GM18498 (cell line): ENCODE results near the gene TMEM37.

Source experiments
- ATAC-seq: cut with Tn5 transposase; IDR thresholded peaks from one replicate; pipeline ENCODE4 v1.9.1; 2021; ENCODE audit warnings: mild to moderate bottlenecking, moderate library complexity; ENCODE audit not compliant: unreplicated experiment

Gene TMEM37

GRCh38 chr2:119417908-119418307, 13.7 kb upstream of the TMEM37 start:
- ATAC-seq = no peak

DNA sequence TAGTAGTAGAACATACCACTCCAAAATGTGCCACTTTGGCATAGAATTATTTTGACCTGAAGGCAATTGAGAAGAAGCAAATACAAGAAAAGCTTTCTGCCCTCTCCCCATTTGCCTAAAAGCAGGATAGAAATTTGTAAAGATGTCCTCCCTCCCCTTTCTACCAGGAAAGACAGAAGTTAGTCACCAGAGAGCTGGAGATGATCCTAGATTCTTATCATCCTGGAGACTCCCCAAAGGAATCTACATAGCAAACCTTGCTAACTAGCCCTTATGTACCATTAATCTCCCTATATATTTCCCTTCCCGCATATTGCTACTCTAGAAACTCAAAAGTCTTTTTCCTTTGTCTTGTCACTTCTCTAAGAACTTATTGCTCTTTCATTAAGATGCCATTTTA, 12.6 kb upstream of the TMEM37 start:
- ATAC-seq = no peak

DNA sequence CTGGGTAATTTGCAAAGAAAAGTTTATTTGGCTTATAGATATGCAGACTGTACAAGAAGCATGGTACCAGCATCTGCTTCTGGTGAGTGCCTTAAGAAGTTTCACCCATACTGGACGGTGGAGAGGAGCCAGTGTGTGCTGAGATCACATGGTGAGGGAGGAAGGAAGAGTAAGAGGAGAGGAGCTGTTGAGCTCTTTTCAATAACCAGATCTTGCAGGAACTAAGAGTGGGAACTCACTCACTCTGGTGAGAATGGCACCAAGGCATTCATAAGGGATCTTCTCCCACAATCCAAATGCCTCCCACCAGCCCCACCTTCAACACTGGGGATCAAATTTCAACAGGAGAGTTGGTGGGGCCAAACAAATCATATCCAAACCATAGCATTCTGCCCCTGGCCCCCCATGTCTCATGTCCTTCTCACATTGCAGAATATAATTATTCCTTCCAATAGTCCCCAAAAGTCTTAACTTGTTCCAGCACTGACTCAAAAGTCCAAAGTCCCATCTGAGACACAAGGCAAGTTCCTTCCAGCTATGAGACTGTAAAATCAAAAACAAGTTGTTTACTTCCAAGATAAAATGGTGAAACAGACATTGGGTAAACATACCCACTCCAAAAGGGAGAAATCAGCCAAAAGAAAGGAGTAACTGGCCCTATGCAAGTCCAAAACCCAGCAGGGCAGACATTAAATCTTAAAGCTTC, 11.7 kb upstream of the TMEM37 start:
- ATAC-seq = no peak

DNA sequence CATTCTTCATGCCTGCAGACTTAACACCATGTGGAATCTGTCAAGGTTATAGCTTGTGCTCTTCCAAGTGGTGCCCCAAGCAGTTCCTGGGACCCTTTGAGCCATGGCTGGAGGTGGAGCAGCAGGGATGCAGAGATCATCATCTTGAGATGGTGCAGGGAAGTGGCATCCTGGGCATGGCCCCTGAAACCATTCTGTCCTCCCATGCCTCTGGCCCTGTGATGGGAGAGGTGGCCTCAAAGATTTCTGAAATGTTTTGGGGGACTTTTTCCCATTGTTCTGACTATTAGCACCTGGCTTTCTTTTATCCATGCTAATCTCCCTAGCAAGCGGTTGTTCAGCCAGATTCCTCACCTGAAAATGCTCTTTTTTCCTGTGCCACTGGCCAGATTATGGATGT, 10.3 kb upstream of the TMEM37 start:
- no peak for ATAC-seq

GRCh38 chr2:119421741-119422140, 9.9 kb upstream of the TMEM37 start:
- ATAC-seq = no peak

DNA sequence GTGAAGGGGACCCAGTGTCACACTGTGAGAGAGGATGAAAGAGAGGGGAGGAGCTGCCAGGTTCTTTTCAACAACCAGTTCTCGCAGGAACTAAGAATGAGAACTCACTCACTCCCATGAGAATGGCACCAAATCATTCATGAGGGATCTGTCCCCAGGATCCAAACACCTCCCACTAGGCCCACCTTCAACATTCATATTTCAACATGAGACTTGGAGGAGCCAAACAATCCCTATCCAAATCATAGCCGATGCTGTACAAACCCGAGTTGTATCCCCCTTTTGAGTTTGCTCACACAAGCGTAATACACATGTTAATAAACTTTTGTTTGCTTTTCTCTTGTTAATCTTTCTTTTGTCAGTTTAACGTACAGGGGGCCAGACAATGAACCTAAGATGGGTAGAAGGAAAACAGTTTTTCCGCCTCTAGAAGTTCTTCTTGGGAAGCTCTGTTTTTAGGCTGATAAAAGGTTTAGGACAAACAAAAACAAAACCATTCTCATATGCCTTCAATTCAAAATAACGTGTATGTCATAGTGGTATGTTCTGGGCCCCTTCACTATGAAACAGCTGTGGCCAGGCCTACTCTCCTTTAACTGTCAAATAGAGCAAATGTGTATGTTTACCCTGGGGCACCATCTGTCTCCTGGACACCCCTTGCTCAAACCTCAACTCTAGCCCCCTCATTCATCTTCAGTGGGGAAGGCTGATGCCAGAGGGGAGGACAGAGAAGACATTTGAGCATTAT, 9.1 kb upstream of the TMEM37 start:
- ATAC-seq = no peak

- no peak for ATAC-seq
Observed at GRCh38 chr2:119423108-119423444, 8.6 kb upstream of the TMEM37 start.

DNA sequence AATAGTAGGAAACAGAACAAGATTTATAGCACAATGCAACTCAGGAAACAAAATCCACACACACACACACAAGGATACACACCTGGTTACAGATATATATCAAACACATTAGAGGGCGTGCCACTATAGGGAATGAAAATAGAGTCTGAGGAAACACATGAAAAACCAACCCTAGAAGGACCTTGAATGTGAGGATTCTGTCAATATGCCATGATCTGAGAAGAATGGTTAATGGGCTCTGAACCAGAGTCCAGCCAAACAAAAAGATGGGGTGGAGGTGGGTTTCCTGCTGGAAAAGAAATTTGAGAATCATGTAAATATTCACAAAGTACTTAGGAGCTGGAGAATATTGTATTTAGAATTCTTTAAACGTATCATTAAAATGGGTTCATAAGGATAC, 7.8 kb upstream of the TMEM37 start:
- no peak for ATAC-seq

DNA sequence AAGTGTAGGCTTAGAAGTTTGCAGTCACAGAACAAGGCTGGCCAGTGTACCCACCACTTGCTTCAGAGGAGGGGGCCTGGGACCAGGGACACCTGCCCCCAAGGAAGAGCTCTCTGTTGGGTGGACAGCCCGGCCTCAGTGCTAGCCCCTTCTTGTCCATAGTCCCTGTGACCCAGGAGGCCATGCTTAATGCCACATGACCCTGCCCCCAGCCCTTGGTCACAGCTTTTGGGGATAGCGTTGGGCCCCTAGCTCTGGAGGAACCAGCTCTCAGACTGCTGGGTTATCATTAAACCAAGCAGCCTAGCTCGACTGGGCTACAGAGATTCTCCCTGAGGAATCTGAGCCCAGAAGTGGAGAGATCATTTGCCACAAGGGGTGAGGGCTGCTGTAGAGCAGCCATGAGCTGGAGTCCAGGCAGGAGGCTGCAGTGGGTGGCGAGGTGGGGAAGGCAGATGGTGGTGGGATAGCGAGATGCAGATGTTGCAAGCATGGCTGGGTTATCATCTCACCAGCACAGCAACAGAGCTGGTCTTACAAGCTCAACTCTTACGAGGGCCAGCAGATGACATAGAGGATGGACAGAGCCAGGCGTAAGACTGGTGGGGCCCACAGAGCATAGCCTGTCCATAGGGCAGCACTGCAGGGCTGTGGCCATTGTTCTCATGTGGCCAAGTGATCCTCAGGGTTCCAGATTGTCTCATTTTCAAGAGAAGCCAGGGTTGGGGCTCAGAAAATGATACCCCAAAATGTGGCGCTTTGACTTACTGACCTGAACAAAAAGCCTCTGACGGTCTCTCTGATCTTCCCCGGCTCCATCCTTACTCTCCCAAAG, 7.2 kb upstream of the TMEM37 start:
- no peak for ATAC-seq

GRCh38 chr2:119425119-119425405, 6.6 kb upstream of the TMEM37 start:
- no peak for ATAC-seq

DNA sequence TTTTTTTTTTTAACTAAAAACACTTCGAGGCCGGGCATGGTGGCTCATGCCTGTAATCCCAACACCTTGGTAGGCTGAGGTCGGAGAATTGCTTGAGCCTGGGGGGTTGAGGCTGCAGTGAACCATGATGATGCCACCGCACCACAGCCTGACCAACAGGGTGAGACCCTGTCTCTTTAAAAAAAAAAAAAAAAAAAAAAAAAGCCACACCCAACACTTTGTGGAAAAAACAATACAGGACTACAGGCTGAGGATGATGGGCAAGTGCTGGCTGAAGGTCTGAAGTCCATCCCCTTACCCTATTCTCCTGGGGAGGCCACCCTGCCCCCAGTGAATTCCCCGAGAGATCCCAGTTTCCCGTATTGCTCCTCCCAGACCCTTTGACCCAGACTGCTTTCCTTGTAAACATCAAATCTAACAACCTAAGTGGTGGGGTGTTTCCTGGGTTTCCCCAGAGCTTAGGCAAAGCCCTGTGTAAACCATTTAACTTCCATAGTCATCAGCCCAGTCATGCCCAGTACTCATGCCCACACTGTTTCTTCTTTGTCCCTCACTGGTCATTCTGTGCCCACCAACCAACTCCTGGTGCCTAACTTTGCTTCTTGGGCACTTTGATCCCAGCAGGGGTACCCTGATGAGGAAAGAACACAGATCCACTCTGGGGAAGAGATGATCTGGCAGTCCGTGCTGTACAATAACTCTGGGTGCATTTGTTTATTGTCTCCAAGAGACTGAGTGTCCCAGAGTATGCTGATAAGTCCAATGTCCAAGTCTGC, 5.8 kb upstream of the TMEM37 start:
- no peak for ATAC-seq

GRCh38 chr2:119426396-119426675, 5.3 kb upstream of the TMEM37 start:
- ATAC-seq = no peak

GRCh38 chr2:119426801-119427395, 4.8 kb upstream of the TMEM37 start:
- ATAC-seq = no peak

- ATAC-seq = no peak
Observed at GRCh38 chr2:119427756-119428155, 3.9 kb upstream of the TMEM37 start.

- no peak for ATAC-seq
Observed at GRCh38 chr2:119428488-119429224, 3.0 kb upstream of the TMEM37 start.

DNA sequence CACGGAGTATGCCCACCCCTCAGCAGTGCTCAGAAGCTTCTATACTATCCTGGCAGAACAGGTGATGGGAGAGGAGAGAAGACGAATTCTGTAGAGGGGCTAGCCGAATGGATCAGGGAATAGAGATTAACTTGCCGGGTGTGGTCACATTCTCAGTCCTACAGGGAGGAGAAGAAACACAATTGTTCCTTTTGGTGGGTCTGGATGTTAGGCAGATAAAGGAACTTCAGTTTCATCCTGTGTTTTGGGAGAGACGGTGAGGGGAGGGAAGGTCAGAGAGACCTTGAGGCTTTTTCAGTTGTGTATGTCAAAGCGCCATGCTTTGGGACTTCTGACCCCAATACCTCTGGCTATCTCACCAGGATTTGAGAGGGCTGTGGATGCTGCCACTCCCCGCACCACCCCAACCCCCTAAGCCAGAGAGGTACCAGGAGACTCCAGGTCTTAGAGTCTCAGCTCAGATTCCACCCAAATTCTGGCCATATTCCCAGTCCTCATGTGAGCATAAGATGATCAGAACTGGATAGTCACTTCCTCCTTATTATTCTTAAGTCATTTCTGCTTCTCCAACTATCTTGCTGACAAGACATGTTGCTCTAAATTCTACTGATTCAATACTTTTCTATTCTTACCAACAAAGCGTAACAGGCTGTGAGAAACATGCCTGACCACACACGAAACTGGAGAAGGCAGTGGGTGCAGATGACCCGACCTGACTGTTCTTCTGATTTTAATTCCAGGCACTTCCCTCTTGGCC, 2.3 kb upstream of the TMEM37 start:
- no peak for ATAC-seq

GRCh38 chr2:119430023-119430498, 1.6 kb upstream of the TMEM37 start:
- no peak for ATAC-seq

GRCh38 chr2:119431976-119432850, 559 bp downstream of the TMEM37 start:
- peak; percentile 24 for ATAC-seq
